ENCODE data around the gene BNIP5. TPM values are rescaled to one million over a fixed set of nuclear protein-coding genes. Genes with fewer than 3 reads are reported as not detected.

The BNIP5 gene
- total RNA-seq, 1 donor from 2014 or later, result not detected

Other genes with a start within 250 kb of the BNIP5 start
- gene MAPK13, start 206.4 kb downstream of the BNIP5 start, total RNA-seq, result 3.0 TPM
- 22.0 TPM for gene BRPF3, start 140.1 kb downstream of the BNIP5 start, total RNA-seq
- not detected for gene PNPLA1, start 66.8 kb downstream of the BNIP5 start, total RNA-seq
- not detected for gene ETV7, start 50.8 kb upstream of the BNIP5 start, total RNA-seq
- gene PXT1, start 106.0 kb upstream of the BNIP5 start, total RNA-seq, result not detected
- 79.9 TPM for gene KCTD20, start 106.1 kb upstream of the BNIP5 start, total RNA-seq
- 11.9 TPM for gene STK38, start 210.6 kb upstream of the BNIP5 start, total RNA-seq

All from occipital lobe (tissue), 1 donor.